Suprapubic skin (tissue), 4 donors: Measurements from ENCODE around the gene GABRD. TPM values are rescaled to one million over a fixed set of nuclear protein-coding genes. Genes with fewer than 3 reads are reported as not detected.

ENCODE experiments used
- DNase-seq, 2 donors: peaks; one replicate each; pipeline ENCODE4 v3.0.0-alpha.2; 2019; ENCODE audit warnings: low spot score in 2 of 2
- H3K27ac ChIP-seq: fragments of 200-600 bp; sonication (generic); one replicate; pipeline ENCODE4 v1.5.1; 2019
- H3K27me3 ChIP-seq: fragments of 200-600 bp; sonication (generic); one replicate; pipeline ENCODE4 v1.5.1; 2019
- H3K36me3 ChIP-seq: fragments of 200-600 bp; sonication (generic); one replicate; pipeline ENCODE4 v1.5.1; 2019
- H3K4me1 ChIP-seq: fragments of 200-600 bp; sonication (generic); one replicate; pipeline ENCODE4 v1.5.1; 2019
- H3K4me3 ChIP-seq: fragments of 200-600 bp; sonication (generic); one replicate; pipeline ENCODE4 v1.5.1; 2019; ENCODE audit warnings: mild to moderate bottlenecking
- H3K9me3 ChIP-seq: fragments of 200-600 bp; sonication (generic); one replicate; pipeline ENCODE4 v1.5.1; 2019
- EP300 ChIP-seq: sonication (generic); formaldehyde crosslinking; IDR thresholded peaks from one replicate; pipeline ENCODE4 v1.6.1; 2017; ENCODE audit warnings: antibody characterized with exemption
- POLR2A ChIP-seq, 2 donors: fragments of 450-650 bp; IDR thresholded peaks; one replicate each; pipeline ENCODE4 v1.6.1; 2017; ENCODE audit warnings: antibody characterized with exemption in 2 of 2, mild to moderate bottlenecking in 2 of 2, moderate library complexity in 2 of 2
- POLR2AphosphoS5 ChIP-seq, 3 donors: sonication (generic); formaldehyde crosslinking; IDR thresholded peaks; one replicate each; pipeline ENCODE4 v1.6.1; 2017; ENCODE audit warnings: antibody characterized with exemption in 3 of 3
- WGBS: methylation state at CpG from one replicate; pipeline ENCODE4 v1.1.5; 2018; 5-methylcytosine and 5-hydroxymethylcytosine counted together
- total RNA-seq, 4 donors: library from RNA; depleted of rRNA; stranded (reverse); fragments of >200 nt; gene quantifications; one replicate each; pipeline ENCODE4 v1.1.0, GENCODE V29; 2016
- TF ChIP-seq, protein P1 (sequence below), 2 donors: fragments of 200-600 bp in 1 of 2; fragments of 450-650 bp in 1 of 2; sonication (generic) in 1 of 2; IDR thresholded peaks; one replicate each; pipeline ENCODE4 v1.5.1; 2016 to 2019; ENCODE audit warnings: antibody characterized with exemption in 2 of 2, mild to moderate bottlenecking in 1 of 2, moderate library complexity in 1 of 2

The GABRD gene
- total RNA-seq, 4 donors from 2014 or later: 0.52 to 1.7 (median 1.2) TPM; not detected in 1

DNA sequence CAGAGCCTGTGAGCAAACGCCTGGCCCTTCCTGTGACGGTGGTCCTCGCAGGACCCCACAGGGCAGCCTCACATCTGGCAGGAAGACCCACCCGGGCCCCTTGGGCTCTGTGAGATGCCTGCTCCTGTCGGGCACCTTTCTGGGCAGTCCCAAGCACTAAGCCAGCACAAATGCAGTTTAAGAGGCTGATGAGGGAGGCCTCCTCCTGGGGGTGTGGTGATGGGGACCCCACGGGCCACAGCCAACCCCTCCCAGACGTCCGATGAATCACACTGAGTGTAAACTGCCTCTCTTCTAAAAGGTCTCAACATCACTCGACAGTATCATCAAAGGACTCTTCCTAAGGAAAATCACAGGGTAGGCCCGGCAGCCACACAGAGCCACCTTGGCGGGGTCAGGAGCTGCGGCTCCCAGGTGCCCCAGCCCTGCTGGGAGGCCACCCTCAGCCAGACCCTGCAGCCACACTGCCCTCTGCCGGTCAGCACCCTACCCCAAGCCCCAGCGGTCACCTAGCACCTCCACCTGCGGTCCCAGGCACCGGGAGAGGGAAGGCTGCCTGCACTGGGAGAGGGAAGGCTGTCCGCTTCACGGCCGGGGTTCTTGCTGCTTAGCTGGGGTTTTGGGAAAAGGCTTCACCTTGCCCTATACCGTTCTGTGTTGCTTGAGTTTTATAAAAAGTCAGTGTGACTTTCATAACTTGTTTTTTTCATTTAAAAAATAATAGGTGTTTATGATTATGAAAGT, 27.2 kb downstream of the GABRD start:
- no peak for DNase-seq
- H3K4me1 ChIP-seq: peaks cover 42% of the 10 kb centered on the region
- H3K9me3 ChIP-seq: no peaks in the 10 kb centered on the region
- TF ChIP-seq POLR2AphosphoS5 (IDR thresholded peaks at IDR 0.05): no peak
- TF ChIP-seq, protein P1, sequence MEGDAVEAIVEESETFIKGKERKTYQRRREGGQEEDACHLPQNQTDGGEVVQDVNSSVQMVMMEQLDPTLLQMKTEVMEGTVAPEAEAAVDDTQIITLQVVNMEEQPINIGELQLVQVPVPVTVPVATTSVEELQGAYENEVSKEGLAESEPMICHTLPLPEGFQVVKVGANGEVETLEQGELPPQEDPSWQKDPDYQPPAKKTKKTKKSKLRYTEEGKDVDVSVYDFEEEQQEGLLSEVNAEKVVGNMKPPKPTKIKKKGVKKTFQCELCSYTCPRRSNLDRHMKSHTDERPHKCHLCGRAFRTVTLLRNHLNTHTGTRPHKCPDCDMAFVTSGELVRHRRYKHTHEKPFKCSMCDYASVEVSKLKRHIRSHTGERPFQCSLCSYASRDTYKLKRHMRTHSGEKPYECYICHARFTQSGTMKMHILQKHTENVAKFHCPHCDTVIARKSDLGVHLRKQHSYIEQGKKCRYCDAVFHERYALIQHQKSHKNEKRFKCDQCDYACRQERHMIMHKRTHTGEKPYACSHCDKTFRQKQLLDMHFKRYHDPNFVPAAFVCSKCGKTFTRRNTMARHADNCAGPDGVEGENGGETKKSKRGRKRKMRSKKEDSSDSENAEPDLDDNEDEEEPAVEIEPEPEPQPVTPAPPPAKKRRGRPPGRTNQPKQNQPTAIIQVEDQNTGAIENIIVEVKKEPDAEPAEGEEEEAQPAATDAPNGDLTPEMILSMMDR (IDR thresholded peaks at IDR 0.05): peak; percentile 17 to 48
- H3K4me3 ChIP-seq: no peak overlapping the region
- 66% methylated on average over 14 of the region's 20 CpGs for WGBS
- no peak overlapping the region for H3K27ac ChIP-seq
- peaks cover 37% of the 10 kb centered on the region for H3K27me3 ChIP-seq
- no peaks in the 10 kb centered on the region for H3K36me3 ChIP-seq

DNA sequence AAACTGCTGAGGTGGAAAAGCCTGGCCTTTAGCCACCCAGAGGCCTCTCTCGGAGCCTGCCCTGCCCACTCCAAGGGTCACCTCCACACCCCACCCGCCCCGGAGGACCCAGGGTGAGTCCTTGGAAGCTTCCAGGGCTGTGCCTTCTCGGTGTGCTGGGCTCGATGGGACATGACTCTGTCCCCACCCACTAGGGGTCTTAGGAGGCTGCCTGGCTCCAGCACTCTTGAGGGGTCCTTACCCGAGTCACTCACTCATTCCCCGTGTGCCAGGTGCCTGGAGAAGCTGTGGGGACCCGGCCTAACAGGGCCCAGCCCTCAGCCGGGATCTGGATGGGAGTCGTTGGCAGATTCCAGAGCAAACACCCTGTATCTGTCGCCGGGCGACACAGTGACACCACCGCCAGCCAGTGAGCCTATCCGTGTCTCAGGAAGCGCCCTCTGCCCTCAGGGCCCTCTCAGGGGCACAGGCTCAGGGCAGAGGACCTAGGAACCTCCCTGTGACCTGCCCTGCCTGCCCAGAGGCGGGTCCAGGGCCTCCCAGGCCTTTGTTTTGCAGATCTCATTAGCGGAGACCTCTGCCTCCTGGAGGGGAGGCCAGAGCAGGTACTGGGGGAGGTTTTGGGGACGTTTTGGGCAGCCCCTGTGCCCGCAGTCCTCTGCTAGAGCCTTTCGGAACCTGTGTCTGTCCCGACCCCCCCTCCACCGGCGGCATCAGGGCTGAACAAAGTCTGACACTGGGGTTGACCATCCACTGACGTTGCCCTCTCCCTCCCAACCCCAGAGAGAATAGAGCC, 28.0 kb downstream of the GABRD start:
- DNase-seq: no peak
- Histone ChIP-seq H3K9me3 (no peaks in the 10 kb centered on the region), H3K36me3 (no peaks in the 10 kb centered on the region), H3K4me1 (peaks cover 47% of the 10 kb centered on the region), H3K4me3 (no peak overlapping the region), H3K27me3 (peaks cover 44% of the 10 kb centered on the region), H3K27ac (no peak overlapping the region)
- TF ChIP-seq EP300 (no peak), POLR2A (IDR thresholded peaks at IDR 0.05) (no peak), POLR2AphosphoS5 (IDR thresholded peaks at IDR 0.05) (no peak)
- TF ChIP-seq, protein P1 (IDR thresholded peaks at IDR 0.05): no peak
- 78% methylated on average over 4 of the region's 25 CpGs for WGBS

- Histone ChIP-seq H3K27me3 (peaks cover 44% of the 10 kb centered on the region), H3K4me3 (no peak overlapping the region), H3K36me3 (no peaks in the 10 kb centered on the region), H3K27ac (no peak overlapping the region), H3K4me1 (peaks cover 51% of the 10 kb centered on the region), H3K9me3 (no peaks in the 10 kb centered on the region)
- WGBS: 76% methylated on average over 14 of the region's 25 CpGs
- no peak for DNase-seq
- TF ChIP-seq EP300 (no peak), POLR2A (IDR thresholded peaks at IDR 0.05) (no peak)
- TF ChIP-seq, protein P1 (IDR thresholded peaks at IDR 0.05): no peak
Measured at GRCh38 chr1:2047749-2048729, 28.9 kb downstream of the GABRD start.

- Histone ChIP-seq H3K27ac (no peak overlapping the region), H3K27me3 (peaks cover 44% of the 10 kb centered on the region), H3K36me3 (no peaks in the 10 kb centered on the region), H3K9me3 (no peaks in the 10 kb centered on the region), H3K4me1 (peaks cover 51% of the 10 kb centered on the region), H3K4me3 (peak overlapping the region; percentile 62)
- no peak for DNase-seq
- 46% methylated on average over 14 of the region's 14 CpGs for WGBS
- TF ChIP-seq EP300 (no peak), POLR2AphosphoS5 (IDR thresholded peaks at IDR 0.05) (no peak), POLR2A (IDR thresholded peaks at IDR 0.05) (no peak)
- TF ChIP-seq, protein P1 (IDR thresholded peaks at IDR 0.05): peak in 1 of 2 donors; percentile 9
Measured at GRCh38 chr1:2049225-2049717, 30.1 kb downstream of the GABRD start.
